ENCODE measurements around the gene PLEKHA7. TPM values are rescaled to one million over a fixed set of nuclear protein-coding genes. Genes with fewer than 3 reads are reported as not detected.

Gene PLEKHA7
- total and polyA plus RNA-seq, 7 donors, result 0.74 to 2.6 (median 1.2) TPM

- WGBS, 3 donors, result 62 to 70% (median 68%) methylated on average over 17 of the region's 17 CpGs
- Histone ChIP-seq H3K4me1 (peaks cover 12% of the 10 kb centered on the region), H3K27ac (no peak overlapping the region)
These were observed 225.8 kb downstream of the PLEKHA7 start for GRCh38 chr11:16788141-16789062.

GRCh38 chr11:16787035-16787742 is 227.0 kb downstream of the PLEKHA7 start:
- Histone ChIP-seq H3K9me3 (no peaks in the 10 kb centered on the region), H3K4me1 (peaks cover 12% of the 10 kb centered on the region), H3K27me3 (ENCODE audit: insufficient read depth in 3 of 3, low read length in 2 of 3) (no peaks in the 10 kb centered on the region), H3K27ac (no peak overlapping the region), H3K36me3 (ENCODE audit: insufficient read depth in 1 of 2, low read depth in 1 of 2) (no peaks in the 10 kb centered on the region), H3K4me3 (no peak overlapping the region)
- no peak for TF ChIP-seq CTCF (IDR thresholded peaks at IDR 0.05)
- 74 to 87% (median 77%) methylated on average over 7 of the region's 7 CpGs for WGBS, 3 donors
- DNase-seq, result no peak
- intact Hi-C loops (cut with DNase I), result loop anchor here (5.0 to 10.0 kb wide), 3 partner anchors 98 to 278 kb away; no protein-coding TSS in a partner anchor
- no peak for ATAC-seq

More at GRCh38 chr11:16788141-16789062, 225.8 kb downstream of the PLEKHA7 start:
- TF ChIP-seq CTCF (IDR thresholded peaks at IDR 0.05), result peak; percentile 97
- intact Hi-C loops (cut with DNase I), result loop anchor here (2.0 to 10.0 kb wide), 4 partner anchors 94 to 276 kb away; no protein-coding TSS in a partner anchor
- Histone ChIP-seq H3K36me3 (ENCODE audit: insufficient read depth in 1 of 2, low read depth in 1 of 2) (no peaks in the 10 kb centered on the region), H3K9me3 (no peaks in the 10 kb centered on the region), H3K4me3 (no peak overlapping the region), H3K27me3 (ENCODE audit: insufficient read depth in 3 of 3, low read length in 2 of 3) (no peaks in the 10 kb centered on the region)
- ATAC-seq (peak; percentile 80 to 85 (median 82)), DNase-seq (peak; percentile 68 to 76)

- H3K9me3 ChIP-seq, result no peaks in the 10 kb centered on the region
- DNase-seq (no peak), ATAC-seq (no peak)
- no peak for TF ChIP-seq CTCF (IDR thresholded peaks at IDR 0.05)
- intact Hi-C loops (cut with DNase I), result loop anchor here (5.0 to 10.0 kb wide), 3 partner anchors 99 to 279 kb away; no protein-coding TSS in a partner anchor
- H3K27me3 ChIP-seq (ENCODE audit: insufficient read depth in 3 of 3, low read length in 2 of 3), result no peaks in the 10 kb centered on the region
- peaks cover 10% of the 10 kb centered on the region for H3K4me1 ChIP-seq
- WGBS, 3 donors, result 84 to 89% (median 86%) methylated on average over 6 of the region's 6 CpGs
- no peak overlapping the region for H3K4me3 ChIP-seq
- no peaks in the 10 kb centered on the region for H3K36me3 ChIP-seq (ENCODE audit: insufficient read depth in 1 of 2, low read depth in 1 of 2)
- no peak overlapping the region for H3K27ac ChIP-seq
These were observed 228.1 kb downstream of the PLEKHA7 start for GRCh38 chr11:16786131-16786530.

- Histone ChIP-seq H3K27me3 (ENCODE audit: insufficient read depth in 3 of 3, low read length in 2 of 3) (no peaks in the 10 kb centered on the region), H3K36me3 (ENCODE audit: insufficient read depth in 1 of 2, low read depth in 1 of 2) (no peaks in the 10 kb centered on the region), H3K4me3 (no peak overlapping the region), H3K4me1 (peaks cover 8% of the 10 kb centered on the region), H3K27ac (no peak overlapping the region), H3K9me3 (no peaks in the 10 kb centered on the region)
- peak; percentile 71 to 88 (median 81) for ATAC-seq
- intact Hi-C loops (cut with DNase I), result loop anchor here (5.0 to 10.0 kb wide), 3 partner anchors 99 to 279 kb away; no protein-coding TSS in a partner anchor
- 45 to 57% (median 56%) methylated on average over 7 of the region's 7 CpGs for WGBS, 3 donors
- DNase-seq, result peak in 1 of 2 donors; percentile 59
- TF ChIP-seq CTCF (IDR thresholded peaks at IDR 0.05), result peak; percentile 92
These were observed 228.6 kb downstream of the PLEKHA7 start for GRCh38 chr11:16785520-16786128.
